Amniotic stem cell (primary cell): ENCODE data around the gene PPIAL4G.
"Not testable (repeated sequence)": the region's sequence is repeated elsewhere in the genome, so short reads cannot be mapped to it uniquely, and the experiment has no call there.

Source experiments
- DNase-seq: peaks from one replicate; lab custom pipeline; 2025; lab: John Stamatoyannopoulos, UW

Gene PPIAL4G

GRCh38 chr1:148483029-148483428, at the start of gene PPIAL4G:
TSS of gene PPIAL4G (minus strand) at chr1:148483302. CDS start at chr1:148483252, 50 bp downstream.
- not testable (repeated sequence) for DNase-seq

- not testable (repeated sequence) for DNase-seq
Observed at GRCh38 chr1:148532158-148532557, 49.1 kb upstream of the PPIAL4G start.

DNA sequence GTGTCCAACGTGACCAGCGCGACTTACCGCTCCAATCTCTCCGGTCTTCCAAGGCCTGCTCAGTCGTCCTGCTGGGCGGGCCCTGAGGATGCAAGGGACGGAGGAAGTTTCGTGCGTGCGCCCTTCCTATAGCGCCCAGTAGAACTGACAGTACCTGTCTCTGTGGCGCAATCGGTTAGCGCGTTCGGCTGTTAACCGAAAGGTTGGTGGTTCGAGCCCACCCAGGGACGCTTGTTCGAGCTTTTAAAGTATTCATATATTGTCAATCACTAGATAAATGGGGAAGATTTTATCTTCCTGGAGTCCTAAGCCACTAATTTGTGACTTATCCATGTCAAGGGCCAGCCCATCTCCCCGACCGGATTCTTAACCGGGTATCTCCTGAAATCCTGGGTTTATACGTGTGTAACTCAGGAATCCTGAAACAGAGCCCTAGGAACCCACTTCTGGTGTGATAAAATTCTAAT, 46.0 kb upstream of the PPIAL4G start:
- not testable (repeated sequence) for DNase-seq

- not testable (repeated sequence) for DNase-seq
Observed at GRCh38 chr1:148528591-148528990, 45.5 kb upstream of the PPIAL4G start.

- not testable (repeated sequence) for DNase-seq
Observed at GRCh38 chr1:148526587-148526986, 43.5 kb upstream of the PPIAL4G start.

- not testable (repeated sequence) for DNase-seq
Observed at GRCh38 chr1:148523205-148524144, 40.4 kb upstream of the PPIAL4G start.

GRCh38 chr1:148522561-148523204, 39.6 kb upstream of the PPIAL4G start:
- DNase-seq = peak; percentile 77

GRCh38 chr1:148522072-148522471, 39.0 kb upstream of the PPIAL4G start:
- not testable (repeated sequence) for DNase-seq

GRCh38 chr1:148514310-148514709, 31.2 kb upstream of the PPIAL4G start:
- DNase-seq = not testable (repeated sequence)

- DNase-seq = not testable (repeated sequence)
Observed at GRCh38 chr1:148512571-148513184, 29.6 kb upstream of the PPIAL4G start.

GRCh38 chr1:148493933-148494332, 10.8 kb upstream of the PPIAL4G start:
- DNase-seq = not testable (repeated sequence)

DNA sequence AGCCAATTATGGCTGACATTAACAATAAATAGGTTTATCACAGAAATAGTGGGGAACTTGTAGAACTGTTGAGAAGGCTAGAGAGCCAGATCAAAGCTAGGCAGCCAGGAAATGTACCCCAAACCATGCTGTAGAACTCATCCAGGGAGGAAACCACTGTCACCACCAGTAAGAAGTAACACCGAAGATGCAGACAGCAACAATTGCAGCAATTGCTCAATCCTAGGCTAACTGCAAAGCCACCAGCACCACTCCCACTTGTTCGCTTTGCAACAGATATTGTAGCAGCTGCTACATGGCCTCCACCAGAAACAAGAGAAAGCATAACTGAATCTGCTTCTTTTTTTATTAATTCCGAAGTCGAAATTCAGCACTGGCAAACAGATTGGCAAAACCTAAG, 2.0 kb downstream of the PPIAL4G start:
- DNase-seq = not testable (repeated sequence)

GRCh38 chr1:148459694-148460093, 23.4 kb downstream of the PPIAL4G start:
- not testable (repeated sequence) for DNase-seq

GRCh38 chr1:148458901-148459581, 24.1 kb downstream of the PPIAL4G start:
- not testable (repeated sequence) for DNase-seq

DNA sequence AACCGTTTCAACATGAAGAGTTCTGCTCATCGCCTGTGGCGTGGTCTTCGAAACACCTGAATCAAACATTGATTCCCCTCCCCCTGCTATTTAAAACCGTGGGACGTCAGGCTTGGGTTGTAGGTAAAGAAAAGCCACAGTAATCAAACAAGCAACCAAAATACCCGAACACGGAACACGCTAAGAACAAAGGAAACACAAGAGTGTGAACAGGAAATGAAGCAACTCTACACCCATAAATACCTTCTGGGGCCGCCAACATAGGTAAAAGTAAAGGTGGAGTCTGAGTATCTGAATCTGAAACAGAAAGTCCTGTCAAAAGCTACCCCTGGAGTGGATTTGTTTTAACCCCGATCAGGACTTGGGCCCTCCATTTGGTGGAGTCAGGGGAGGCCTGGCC, 24.7 kb downstream of the PPIAL4G start:
- DNase-seq = not testable (repeated sequence)

DNA sequence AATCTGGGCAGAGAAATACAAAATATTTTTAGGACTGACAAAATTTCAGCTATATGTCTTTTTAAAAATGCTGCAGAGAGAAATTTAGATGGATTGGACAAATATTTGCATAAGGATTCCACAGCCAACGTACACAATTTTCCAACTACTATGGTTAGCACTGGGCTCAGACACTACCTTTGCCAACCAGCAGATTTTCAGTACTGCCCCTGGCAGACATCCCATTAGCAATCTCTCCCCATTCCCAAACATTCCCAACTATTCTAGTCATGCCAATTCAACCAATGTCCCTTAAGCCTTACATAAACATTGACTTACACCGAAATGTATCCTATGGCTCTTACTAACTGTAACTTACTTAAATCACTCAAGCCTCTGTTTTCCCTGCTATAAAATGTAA, 30.3 kb downstream of the PPIAL4G start:
- not testable (repeated sequence) for DNase-seq

DNA sequence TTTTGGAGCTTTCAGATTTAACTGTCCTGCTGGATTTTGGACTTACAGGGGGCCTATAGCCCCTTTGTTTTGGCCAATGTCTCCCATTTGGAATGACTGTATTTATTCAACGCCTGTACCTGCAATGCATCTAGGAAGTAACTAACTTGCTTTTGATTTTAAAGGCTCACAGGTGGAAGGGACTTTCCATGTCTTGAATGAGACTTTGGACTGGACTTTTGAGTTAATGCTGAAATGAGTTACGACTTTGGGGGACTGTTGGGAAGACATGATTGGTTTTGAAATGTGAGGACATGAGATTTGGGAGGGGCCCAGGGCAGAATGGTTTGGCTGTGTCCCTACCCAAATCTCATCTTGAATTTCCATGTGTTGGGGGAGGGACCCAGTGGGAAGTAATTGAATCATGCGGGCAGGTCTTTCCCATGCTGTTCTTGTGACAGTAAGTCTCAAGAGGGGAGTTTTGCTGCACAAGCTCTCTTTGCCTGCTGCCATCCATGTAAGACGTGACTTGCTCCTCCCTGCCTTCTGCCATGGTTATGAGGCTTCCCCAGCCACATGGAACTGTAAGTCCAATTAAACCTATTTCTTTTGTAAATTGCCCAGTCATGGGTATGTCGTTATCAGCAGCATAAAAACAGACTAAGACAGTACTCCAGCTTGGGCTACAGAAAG, 43.3 kb downstream of the PPIAL4G start:
- not testable (repeated sequence) for DNase-seq

- no peak for DNase-seq
Observed at GRCh38 chr1:148435406-148435805, 47.7 kb downstream of the PPIAL4G start.

DNA sequence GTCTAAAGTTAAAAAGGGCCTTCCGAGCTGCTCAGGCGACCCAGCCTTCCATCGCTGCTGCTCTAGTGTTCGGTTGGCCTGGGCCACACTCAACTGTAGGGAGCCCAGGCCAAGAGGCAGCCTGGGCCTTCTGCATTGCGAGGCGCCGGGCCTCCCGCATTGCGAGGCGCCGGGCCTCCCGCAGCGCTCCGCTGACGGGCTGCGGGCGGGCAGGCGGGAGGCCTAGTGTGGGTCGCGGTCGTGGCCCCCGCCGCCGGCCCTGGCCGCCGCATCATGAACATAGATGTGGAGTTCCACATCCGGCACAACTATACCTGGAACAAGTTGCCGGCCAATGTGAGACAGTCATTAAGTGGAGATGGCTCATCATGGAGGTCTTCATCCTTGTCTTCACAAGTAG, 48.3 kb downstream of the PPIAL4G start:
- no peak for DNase-seq

DNA sequence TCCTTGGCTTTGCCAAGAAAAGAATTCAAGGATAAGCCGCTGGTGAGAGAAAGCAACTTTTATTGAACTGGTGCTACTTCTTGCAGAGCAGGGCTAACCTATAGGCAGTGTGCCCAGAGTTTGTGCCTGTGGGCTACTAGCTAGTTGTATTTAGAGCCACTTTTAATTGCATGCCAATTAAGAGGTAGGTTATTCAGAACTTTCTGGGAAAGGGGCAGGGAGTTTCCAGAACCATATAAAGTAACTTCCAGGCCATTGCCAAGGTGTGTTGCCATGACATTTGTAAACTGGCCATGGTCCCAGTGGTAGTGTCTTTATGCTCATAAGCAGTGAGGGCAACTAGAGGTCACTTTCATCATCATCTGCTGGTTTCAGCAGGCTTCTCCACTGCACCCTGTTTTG, 50.2 kb downstream of the PPIAL4G start:
- not testable (repeated sequence) for DNase-seq
